ENCODE data around the gene HRAS.

HRAS gene

DNA sequence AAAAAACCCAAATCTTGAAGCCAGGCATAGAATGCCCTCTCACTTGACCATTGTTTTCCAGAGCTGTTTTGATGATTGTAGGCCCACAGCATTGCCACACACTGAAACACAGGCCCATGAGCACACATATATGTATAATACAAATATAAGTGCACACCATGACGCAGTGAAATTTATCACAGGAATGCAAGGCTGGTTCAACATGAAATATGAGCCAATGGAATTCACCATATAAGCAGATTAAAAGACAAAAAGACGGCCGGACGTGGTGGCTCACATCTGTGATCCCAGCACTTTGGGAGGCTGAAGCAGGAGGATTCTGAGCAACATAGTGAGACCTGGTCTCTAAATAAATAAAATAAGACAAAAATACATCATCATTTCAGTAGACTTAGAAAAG lies 19.0 kb downstream of the HRAS start:
- TF ChIP-seq, protein P1, sequence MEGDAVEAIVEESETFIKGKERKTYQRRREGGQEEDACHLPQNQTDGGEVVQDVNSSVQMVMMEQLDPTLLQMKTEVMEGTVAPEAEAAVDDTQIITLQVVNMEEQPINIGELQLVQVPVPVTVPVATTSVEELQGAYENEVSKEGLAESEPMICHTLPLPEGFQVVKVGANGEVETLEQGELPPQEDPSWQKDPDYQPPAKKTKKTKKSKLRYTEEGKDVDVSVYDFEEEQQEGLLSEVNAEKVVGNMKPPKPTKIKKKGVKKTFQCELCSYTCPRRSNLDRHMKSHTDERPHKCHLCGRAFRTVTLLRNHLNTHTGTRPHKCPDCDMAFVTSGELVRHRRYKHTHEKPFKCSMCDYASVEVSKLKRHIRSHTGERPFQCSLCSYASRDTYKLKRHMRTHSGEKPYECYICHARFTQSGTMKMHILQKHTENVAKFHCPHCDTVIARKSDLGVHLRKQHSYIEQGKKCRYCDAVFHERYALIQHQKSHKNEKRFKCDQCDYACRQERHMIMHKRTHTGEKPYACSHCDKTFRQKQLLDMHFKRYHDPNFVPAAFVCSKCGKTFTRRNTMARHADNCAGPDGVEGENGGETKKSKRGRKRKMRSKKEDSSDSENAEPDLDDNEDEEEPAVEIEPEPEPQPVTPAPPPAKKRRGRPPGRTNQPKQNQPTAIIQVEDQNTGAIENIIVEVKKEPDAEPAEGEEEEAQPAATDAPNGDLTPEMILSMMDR (IDR thresholded peaks at IDR 0.05; ENCODE audit: low read depth, low read length) = no peak
- no peak for DNase-seq (ENCODE audit: extremely low read depth, low read depth)

DNA sequence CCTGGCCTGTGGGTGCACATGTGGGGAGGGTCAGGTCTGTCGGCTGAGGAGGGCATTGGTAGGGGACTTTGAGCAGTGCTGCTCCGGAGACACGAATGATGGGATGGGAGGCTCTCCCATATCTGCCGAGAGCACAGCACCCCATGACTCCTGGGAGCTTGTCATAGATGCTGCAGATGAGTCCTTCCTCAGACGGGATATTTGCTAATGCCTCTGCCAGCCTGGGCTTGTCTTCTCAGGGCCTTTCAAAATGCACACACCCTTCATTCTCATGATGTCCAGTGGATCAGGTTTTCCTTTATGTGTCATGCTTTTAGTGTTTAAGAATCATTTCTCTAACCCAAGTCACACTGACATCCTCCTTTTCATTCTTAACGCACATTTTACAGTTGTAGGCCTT lies 20.2 kb downstream of the HRAS start:
- DNase-seq (ENCODE audit: extremely low read depth, low read depth) = no peak
- TF ChIP-seq, protein P1 (IDR thresholded peaks at IDR 0.05; ENCODE audit: low read depth, low read length) = no peak

DNA sequence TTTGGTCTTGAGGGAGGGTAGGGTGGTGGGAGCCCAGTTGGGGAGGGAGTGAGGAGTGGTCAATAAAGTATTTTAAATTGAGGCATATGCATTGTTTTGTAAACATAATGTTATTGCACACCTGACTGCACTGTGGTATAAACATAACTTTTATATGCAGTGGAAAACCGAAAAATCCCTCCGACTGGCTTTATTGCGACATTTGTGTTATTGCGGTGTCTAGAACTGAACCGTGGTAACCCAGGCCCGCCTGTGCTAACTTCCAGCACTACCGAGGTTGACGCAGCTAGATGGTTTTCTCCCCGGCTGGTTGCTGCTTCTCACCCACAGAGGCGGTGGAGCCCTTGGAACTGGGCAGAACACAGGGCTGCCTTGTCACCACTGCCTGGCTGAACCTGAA lies 20.8 kb downstream of the HRAS start:
- DNase-seq (ENCODE audit: extremely low read depth, low read depth) = no peak
- TF ChIP-seq, protein P1 (IDR thresholded peaks at IDR 0.05; ENCODE audit: low read depth, low read length) = no peak

DNA sequence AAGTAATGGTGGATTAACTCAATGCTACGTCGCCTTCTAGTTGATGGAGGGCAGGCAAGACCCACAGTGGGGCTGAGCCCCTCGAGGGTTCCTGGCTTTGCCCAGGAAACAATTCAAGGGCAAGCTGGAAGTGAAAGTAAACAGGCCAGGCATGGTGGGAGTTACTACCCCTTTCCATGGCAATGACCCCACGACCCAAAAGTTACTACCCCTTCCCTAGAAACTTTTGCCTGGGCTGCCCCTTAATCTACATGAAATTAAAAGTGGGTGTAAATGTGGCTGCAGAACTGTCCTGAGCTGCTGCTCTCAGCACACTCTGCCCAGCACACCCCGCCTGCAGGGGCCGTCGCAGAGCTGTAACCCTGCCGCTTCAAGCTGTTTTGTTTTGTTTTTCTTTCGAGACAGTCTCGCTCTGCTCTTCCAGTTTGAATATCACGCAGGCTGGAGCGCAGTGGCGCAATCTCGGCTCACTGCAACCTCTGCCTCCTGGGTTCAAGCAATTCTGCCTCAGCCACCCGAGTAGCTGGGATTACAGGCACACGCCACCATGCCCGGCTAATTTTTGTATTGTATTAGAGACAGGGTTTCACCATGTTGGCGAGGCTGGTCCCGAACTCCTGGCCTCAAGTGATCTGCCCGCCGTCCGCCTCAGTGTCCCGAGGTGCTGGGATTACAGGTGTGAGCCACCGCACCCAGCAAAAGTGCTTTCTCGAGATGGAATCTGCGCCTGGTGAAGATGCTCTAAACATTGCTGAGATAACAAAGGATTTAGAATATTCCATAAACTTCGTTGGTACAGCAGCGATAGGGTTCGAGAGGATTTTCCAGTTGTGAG lies 22.4 kb downstream of the HRAS start:
- TF ChIP-seq, protein P1 (IDR thresholded peaks at IDR 0.05; ENCODE audit: low read depth, low read length) = no peak
- DNase-seq (ENCODE audit: extremely low read depth, low read depth) = no peak

DNA sequence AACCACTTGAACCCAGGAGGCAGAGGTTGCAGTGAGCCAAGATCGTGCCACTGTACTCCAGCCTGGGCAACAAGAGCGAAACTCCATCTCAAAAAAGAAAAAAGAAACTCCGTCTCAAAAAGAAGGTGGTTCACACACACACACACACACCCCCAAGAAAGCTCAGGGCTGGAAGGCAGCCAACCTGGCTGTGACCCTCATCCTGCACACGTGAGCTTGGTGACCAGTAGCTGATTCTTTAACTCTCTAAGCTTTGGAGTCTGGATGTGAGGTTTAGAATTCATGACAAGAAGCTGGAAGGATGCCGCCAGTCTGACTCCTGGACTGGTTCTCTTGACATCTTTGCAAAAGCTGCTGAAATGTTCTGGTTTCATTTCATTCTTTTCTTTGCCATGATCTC lies 26.4 kb downstream of the HRAS start:
- TF ChIP-seq, protein P1 (IDR thresholded peaks at IDR 0.05; ENCODE audit: low read depth, low read length) = no peak
- no peak for DNase-seq (ENCODE audit: extremely low read depth, low read depth)

DNA sequence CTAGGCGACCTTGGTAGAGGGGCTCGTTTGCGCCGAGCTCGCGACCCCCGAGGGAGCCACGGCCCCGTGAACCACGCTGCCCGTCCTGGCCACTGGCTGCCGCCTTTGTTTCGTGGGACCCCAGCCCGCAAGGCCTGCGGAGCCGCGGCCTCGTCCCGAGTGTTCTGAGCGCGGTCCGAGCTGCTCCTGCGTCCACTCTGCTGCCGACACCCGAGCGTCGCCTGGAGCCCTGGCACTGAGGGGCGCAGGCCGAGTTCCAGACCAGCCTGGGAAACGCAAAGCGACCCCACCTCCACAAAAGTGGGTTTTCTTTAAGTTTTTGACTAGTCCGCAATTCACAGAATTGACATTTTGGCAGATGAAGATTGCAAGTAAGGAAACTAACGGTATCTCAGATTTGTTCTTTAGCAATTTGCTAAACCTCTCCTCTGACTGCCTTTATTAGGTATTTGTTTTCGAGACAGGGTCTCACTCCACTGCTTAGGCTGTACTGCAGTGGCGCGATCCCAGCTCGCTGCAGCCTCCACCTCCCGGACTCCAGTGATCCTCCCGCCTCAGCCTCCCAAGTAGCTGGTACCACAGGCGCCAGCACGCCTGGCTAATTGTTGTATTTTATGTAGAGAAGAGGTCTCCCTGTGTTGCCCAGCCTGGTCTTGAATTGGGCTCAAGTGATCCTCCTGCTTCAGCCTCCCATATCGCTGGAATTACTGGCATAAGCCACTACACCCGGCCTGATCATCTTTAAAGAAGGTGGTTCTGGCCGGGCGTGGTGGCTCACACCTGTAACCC lies 27.5 kb downstream of the HRAS start:
- TF ChIP-seq, protein P1 (IDR thresholded peaks at IDR 0.05; ENCODE audit: low read depth, low read length) = no peak
- DNase-seq (ENCODE audit: extremely low read depth, low read depth) = no peak

Measured in AG09319 (cell line).